SK-N-SH treated with all-trans-retinoic acid at 6 μM for 48 hours (cell line): ENCODE results near the gene GPR160.

ENCODE experiments used
- ATAC-seq: fragments of 200-7000 bp; cut with Tn5 transposase; 3 replicates; pipeline ENCODE4 v1.9.1; 2020; ENCODE audit warnings: mild to moderate bottlenecking, moderate library complexity
- ARNTL ChIP-seq: fragments of 450-650 bp; formaldehyde crosslinking; IDR thresholded peaks from 2 replicates; pipeline ENCODE4 v1.5.0; 2020; ENCODE audit warnings: low read depth, mild to moderate bottlenecking, moderate library complexity, borderline replicate concordance
- BACH2 ChIP-seq: fragments of 250-450 bp; sonication (Bioruptor Pico); IDR thresholded peaks from 2 replicates; pipeline ENCODE4 v1.9.0; 2021; ENCODE audit warnings: mild to moderate bottlenecking, borderline replicate concordance
- CREB5 ChIP-seq: fragments of 250-450 bp; sonication (Bioruptor Pico); IDR thresholded peaks from 2 replicates; pipeline ENCODE4 v1.5.1; 2020; ENCODE audit warnings: low read depth, mild to moderate bottlenecking, moderate library complexity
- CSDC2 ChIP-seq: fragments of 250-450 bp; sonication (Bioruptor Pico); IDR thresholded peaks from 2 replicates; pipeline ENCODE4 v1.5.0; 2020; ENCODE audit warnings: mild to moderate bottlenecking, moderate library complexity
- CSRNP3 ChIP-seq: fragments of 250-450 bp; sonication (Bioruptor Pico); IDR thresholded peaks from 2 replicates; pipeline ENCODE4 v1.5.1; 2021; ENCODE audit warnings: mild to moderate bottlenecking, moderate library complexity
- ESRRG ChIP-seq: fragments of 250-450 bp; sonication (Bioruptor Pico); IDR thresholded peaks from 2 replicates; pipeline ENCODE4 v1.6.1; 2021; ENCODE audit warnings: mild to moderate bottlenecking
- GLIS3 ChIP-seq: fragments of 250-450 bp; sonication (Bioruptor Pico); IDR thresholded peaks from 2 replicates; pipeline ENCODE4 v1.5.0; 2020; ENCODE audit warnings: mild to moderate bottlenecking, moderate library complexity
- OSR1 ChIP-seq: fragments of 250-450 bp; sonication (Bioruptor Pico); IDR thresholded peaks from 2 replicates; pipeline ENCODE4 v1.8.0; 2022; ENCODE audit warnings: moderate library complexity, mild to moderate bottlenecking, inconsistent platforms
- PATZ1 ChIP-seq: fragments of 250-450 bp; sonication (Bioruptor Pico); IDR thresholded peaks from 2 replicates; pipeline ENCODE4 v1.8.0; 2020; ENCODE audit warnings: mild to moderate bottlenecking, moderate library complexity, borderline replicate concordance
- POU6F1 ChIP-seq: fragments of 250-450 bp; sonication (Bioruptor Pico); IDR thresholded peaks from 2 replicates; pipeline ENCODE4 v1.8.0; 2021; ENCODE audit warnings: low read depth, mild to moderate bottlenecking, moderate library complexity, borderline replicate concordance
- PPARA ChIP-seq: fragments of 250-450 bp; sonication (Bioruptor Pico); IDR thresholded peaks from 2 replicates; pipeline ENCODE4 v1.5.0; 2020; ENCODE audit warnings: mild to moderate bottlenecking, borderline replicate concordance
- RARB ChIP-seq: fragments of 250-450 bp; sonication (Bioruptor Pico); IDR thresholded peaks from 2 replicates; pipeline ENCODE4 v1.8.0; 2021; ENCODE audit warnings: mild to moderate bottlenecking, moderate library complexity
- SNAI2 ChIP-seq: fragments of 250-450 bp; sonication (Bioruptor Pico); IDR thresholded peaks from 2 replicates; pipeline ENCODE4 v1.5.0; 2020; ENCODE audit warnings: mild to moderate bottlenecking, moderate library complexity
- TCF4 ChIP-seq: fragments of 250-450 bp; sonication (Bioruptor Pico); IDR thresholded peaks from 2 replicates; pipeline ENCODE4 v1.8.0; 2021; ENCODE audit warnings: mild to moderate bottlenecking, moderate library complexity, borderline replicate concordance
- TOX ChIP-seq: fragments of 250-450 bp; sonication (Bioruptor Pico); IDR thresholded peaks from 2 replicates; pipeline ENCODE4 v1.8.0; 2021; ENCODE audit warnings: mild to moderate bottlenecking, moderate library complexity, borderline replicate concordance
- TSHZ2 ChIP-seq: fragments of 250-450 bp; sonication (Bioruptor Pico); IDR thresholded peaks from 2 replicates; pipeline ENCODE4 v1.5.0; 2020; ENCODE audit warnings: mild to moderate bottlenecking, moderate library complexity
- ZC3H10 ChIP-seq: fragments of 250-450 bp; sonication (Bioruptor Pico); IDR thresholded peaks from 2 replicates; pipeline ENCODE4 v1.5.1; 2021; ENCODE audit warnings: mild to moderate bottlenecking, moderate library complexity
- ZFP3 ChIP-seq: fragments of 250-450 bp; sonication (Bioruptor Pico); IDR thresholded peaks from 2 replicates; pipeline ENCODE4 v1.5.0; 2020; ENCODE audit warnings: mild to moderate bottlenecking, moderate library complexity
- ZFP30 ChIP-seq: fragments of 450-650 bp; formaldehyde crosslinking; IDR thresholded peaks from 2 replicates; pipeline ENCODE4 v1.5.0; 2022; ENCODE audit warnings: mild to moderate bottlenecking, moderate library complexity
- ZNF565 ChIP-seq: fragments of 450-650 bp; formaldehyde crosslinking; conservative IDR thresholded peaks from 2 replicates; pipeline ENCODE4 v1.5.0; 2020; ENCODE audit warnings: low read depth, mild to moderate bottlenecking, moderate library complexity
- ZNF70 ChIP-seq: fragments of 450-650 bp; formaldehyde crosslinking; IDR thresholded peaks from 2 replicates; pipeline ENCODE4 v1.5.0; 2020; ENCODE audit warnings: mild to moderate bottlenecking, moderate library complexity
- ZNF8 ChIP-seq: fragments of 450-650 bp; formaldehyde crosslinking; IDR thresholded peaks from 2 replicates; pipeline ENCODE4 v1.5.0; 2020; ENCODE audit warnings: mild to moderate bottlenecking, moderate library complexity

GPR160 gene

GRCh38 chr3:170047133-170047404, 9.3 kb downstream of the GPR160 start:
- TF ChIP-seq TCF4 (CRISPR knock-in tag) (no peak), TOX (CRISPR knock-in tag) (no peak), PATZ1 (CRISPR knock-in tag) (no peak), ZC3H10 (CRISPR knock-in tag) (no peak), ESRRG (CRISPR knock-in tag) (no peak), ZNF70 (CRISPR knock-in tag) (no peak), ZFP3 (CRISPR knock-in tag) (no peak), ZNF8 (CRISPR knock-in tag) (no peak), CREB5 (CRISPR knock-in tag) (no peak), ARNTL (no peak), SNAI2 (CRISPR knock-in tag) (no peak), POU6F1 (CRISPR knock-in tag) (no peak), CSDC2 (no peak), PPARA (CRISPR knock-in tag) (no peak), TSHZ2 (CRISPR knock-in tag) (no peak), OSR1 (CRISPR knock-in tag) (no peak), ZNF565 (no peak), ZFP30 (CRISPR knock-in tag) (no peak), BACH2 (no peak), RARB (no peak)
- TF ChIP-seq, all 23 proteins: peak for 0
- no peak for ATAC-seq

- ATAC-seq = peak; percentile 24; the same call in 1 of the 3 replicates
- TF ChIP-seq CSRNP3 (CRISPR knock-in tag) (no peak), ZFP3 (CRISPR knock-in tag) (no peak), ESRRG (CRISPR knock-in tag) (no peak), PATZ1 (CRISPR knock-in tag) (no peak), BACH2 (no peak), GLIS3 (CRISPR knock-in tag) (no peak), TSHZ2 (CRISPR knock-in tag) (no peak), ZNF70 (CRISPR knock-in tag) (no peak), ZNF8 (CRISPR knock-in tag) (no peak), POU6F1 (CRISPR knock-in tag) (no peak)
These were observed 11.6 kb downstream of the GPR160 start for GRCh38 chr3:170049146-170050000.
